KBM-7 (cell line): ENCODE data around the gene MRPL4.
A peak's percentile ranks its signal among the peaks of the same experiment; 100 is the strongest.

Experiments used
- DNase-seq: peaks from one replicate; pipeline ENCODE4 v3.0.0-alpha.2; 2015
- in situ Hi-C: fragments of 300-500 bp; cut with MboI; formaldehyde crosslinking; loops from 2 replicates; pipeline ENCODE4 v1.14.3; 2020; ENCODE audit warnings: low sequenced_read_pairs, low pct_unique_long_range_greater_than_20kb, mixed read lengths

MRPL4 gene

GRCh38 chr19:10295305-10295846, 43.4 kb downstream of the MRPL4 start:
- in situ Hi-C loops: no loop called here
- DNase-seq: no peak

- DNase-seq: no peak
Observed at GRCh38 chr19:10295847-10296591, 44.0 kb downstream of the MRPL4 start.

GRCh38 chr19:10299545-10300458, 47.8 kb downstream of the MRPL4 start:
- peak; percentile 72 for DNase-seq
- in situ Hi-C loops: no loop called here

More at GRCh38 chr19:10295847-10296591, 44.0 kb downstream of the MRPL4 start:
- in situ Hi-C loops: no loop called here

GRCh38 chr19:10305139-10305806, 53.3 kb downstream of the MRPL4 start:
- in situ Hi-C loops: no loop called here
- DNase-seq: peak; percentile 86

- DNase-seq: no peak
- in situ Hi-C loops: no loop called here
Observed at GRCh38 chr19:10306327-10306726, 54.3 kb downstream of the MRPL4 start.

- in situ Hi-C loops: no loop called here
- DNase-seq: no peak
Observed at GRCh38 chr19:10309423-10309822, 57.4 kb downstream of the MRPL4 start, which contains the start of gene ZGLP1. ZGLP1 (minus strand) TSS chr19:10309815.
